B cell (primary cell): ENCODE data around the gene ANO9.

Source experiments
- CTCF ChIP-seq: fragments of 200-600 bp; IDR thresholded peaks from one replicate; pipeline ENCODE4 v1.8.0; 2022; ENCODE audit warnings: antibody characterized with exemption, mild to moderate bottlenecking
- EZH2 ChIP-seq: IDR thresholded peaks from 2 replicates; pipeline ENCODE4 v1.6.1; 2012; ENCODE audit warnings: borderline replicate concordance, low read depth, mild to moderate bottlenecking, moderate library complexity, low read length; ENCODE audit not compliant: insufficient read depth, poor library complexity, severe bottlenecking

- TF ChIP-seq CTCF (no peak), EZH2 (no peak)
Observed at GRCh38 chr11:479311-479710, 37.5 kb upstream of the ANO9 start.
